ENCODE data around the gene GSTA4. TPM values are rescaled to one million over a fixed set of nuclear protein-coding genes. Genes with fewer than 3 reads are reported as not detected.
A peak's percentile ranks its signal among the peaks of the same experiment; 100 is the strongest.
"Not testable (repeated sequence)": the region's sequence is repeated elsewhere in the genome, so short reads cannot be mapped to it uniquely, and the experiment has no call there.

Gene GSTA4
- total RNA-seq, 1 experiment from 2014 or later, result 30.8 TPM

DNA sequence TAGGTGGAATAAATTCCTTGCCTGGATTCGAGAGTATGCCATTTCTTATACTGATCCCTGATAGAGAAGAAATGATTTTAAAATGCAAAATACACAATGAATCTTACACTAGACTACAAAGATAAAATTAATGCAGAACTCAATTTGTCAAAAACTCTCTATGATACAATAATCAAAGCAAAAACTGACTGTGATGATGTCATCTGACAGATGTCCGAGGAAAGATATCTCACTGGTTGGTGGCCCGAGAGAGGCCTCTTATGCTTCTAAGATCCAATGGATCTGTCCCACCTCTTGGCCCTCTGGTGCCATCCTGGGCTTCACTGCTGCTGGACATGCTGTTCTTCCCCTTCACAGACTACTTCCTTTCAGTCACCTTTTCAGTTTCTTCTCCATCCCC lies 14.4 kb upstream of the GSTA4 start:
- Histone ChIP-seq H3K4me3 (ENCODE audit: low read depth, low read length, poor library complexity, severe bottlenecking) (no peak overlapping the region), H3K4me1 (ENCODE audit: insufficient read depth, low read length, poor library complexity, severe bottlenecking) (no peaks in the 10 kb centered on the region), H3K9me3 (ENCODE audit: low read depth, low read length, poor library complexity, severe bottlenecking) (no peaks in the 10 kb centered on the region), H3K27ac (ENCODE audit: low read depth, low read length, poor library complexity, severe bottlenecking) (no peak overlapping the region), H3K36me3 (ENCODE audit: insufficient read depth, low read length, poor library complexity, severe bottlenecking) (peaks cover 38% of the 10 kb centered on the region), H3K27me3 (replicated peaks; ENCODE audit: insufficient read depth, low read depth, low read length, poor library complexity) (no peaks in the 10 kb centered on the region)
- DNase-seq (ENCODE audit: low spot score), result no peak
- no peak for TF ChIP-seq EZH2 (IDR thresholded peaks at IDR 0.05; ENCODE audit: borderline replicate concordance, low read depth, low read length, poor library complexity, severe bottlenecking)
- no peak for TF ChIP-seq CTCF (conservative IDR thresholded peaks at IDR 0.05; ENCODE audit: low read depth, low read length)
- ChIA-PET POLR2A (ENCODE audit: low non-redundant PET) (no interaction called here), CTCF (no interaction called here)
- BruUV-seq (replicated peaks), result no TSS peak
- intact Hi-C loops (cut with micrococcal nuclease; ENCODE audit: unreplicated experiment), result no loop called here

- H3K4me1 ChIP-seq (ENCODE audit: insufficient read depth, low read length, poor library complexity, severe bottlenecking), result no peaks in the 10 kb centered on the region
- peaks cover 38% of the 10 kb centered on the region for H3K36me3 ChIP-seq (ENCODE audit: insufficient read depth, low read length, poor library complexity, severe bottlenecking)
- DNase-seq (ENCODE audit: low spot score), result peak; percentile 14
- TF ChIP-seq EZH2 (IDR thresholded peaks at IDR 0.05; ENCODE audit: borderline replicate concordance, low read depth, low read length, poor library complexity, severe bottlenecking) (no peak), CTCF (conservative IDR thresholded peaks at IDR 0.05; ENCODE audit: low read depth, low read length) (no peak)
- H3K27me3 ChIP-seq (replicated peaks; ENCODE audit: insufficient read depth, low read depth, low read length, poor library complexity), result no peaks in the 10 kb centered on the region
- H3K9me3 ChIP-seq (ENCODE audit: low read depth, low read length, poor library complexity, severe bottlenecking), result no peaks in the 10 kb centered on the region
- no peak overlapping the region for H3K4me3 ChIP-seq (ENCODE audit: low read depth, low read length, poor library complexity, severe bottlenecking)
- no peak overlapping the region for H3K27ac ChIP-seq (ENCODE audit: low read depth, low read length, poor library complexity, severe bottlenecking)
- intact Hi-C loops (cut with micrococcal nuclease; ENCODE audit: unreplicated experiment), result no loop called here
- POLR2A ChIA-PET (ENCODE audit: low non-redundant PET), result no interaction called here
- CTCF ChIA-PET, result no interaction called here
- BruUV-seq (replicated peaks), result no TSS peak
These were observed 14.0 kb upstream of the GSTA4 start for GRCh38 chr6:53009056-53009455.

GRCh38 chr6:53008192-53008687 lies 13.2 kb upstream of the GSTA4 start:
- H3K27ac ChIP-seq (ENCODE audit: low read depth, low read length, poor library complexity, severe bottlenecking); H3K4me3 ChIP-seq (ENCODE audit: low read depth, low read length, poor library complexity, severe bottlenecking); CTCF ChIA-PET; H3K9me3 ChIP-seq (ENCODE audit: low read depth, low read length, poor library complexity, severe bottlenecking); DNase-seq (ENCODE audit: low spot score); BruUV-seq (replicated peaks); H3K4me1 ChIP-seq (ENCODE audit: insufficient read depth, low read length, poor library complexity, severe bottlenecking); H3K27me3 ChIP-seq (replicated peaks; ENCODE audit: insufficient read depth, low read depth, low read length, poor library complexity); POLR2A ChIA-PET (ENCODE audit: low non-redundant PET); intact Hi-C loops (cut with micrococcal nuclease; ENCODE audit: unreplicated experiment): not testable (repeated sequence)
- peaks cover 35% of the 10 kb centered on the region for H3K36me3 ChIP-seq (ENCODE audit: insufficient read depth, low read length, poor library complexity, severe bottlenecking)

- Histone ChIP-seq H3K4me1 (ENCODE audit: insufficient read depth, low read length, poor library complexity, severe bottlenecking) (no peaks in the 10 kb centered on the region), H3K36me3 (ENCODE audit: insufficient read depth, low read length, poor library complexity, severe bottlenecking) (peaks cover 24% of the 10 kb centered on the region), H3K27me3 (replicated peaks; ENCODE audit: insufficient read depth, low read depth, low read length, poor library complexity) (no peaks in the 10 kb centered on the region), H3K27ac (ENCODE audit: low read depth, low read length, poor library complexity, severe bottlenecking) (no peak overlapping the region), H3K4me3 (ENCODE audit: low read depth, low read length, poor library complexity, severe bottlenecking) (no peak overlapping the region), H3K9me3 (ENCODE audit: low read depth, low read length, poor library complexity, severe bottlenecking) (no peaks in the 10 kb centered on the region)
- DNase-seq (ENCODE audit: low spot score), result no peak
- intact Hi-C loops (cut with micrococcal nuclease; ENCODE audit: unreplicated experiment), result no loop called here
- no peak for TF ChIP-seq EZH2 (IDR thresholded peaks at IDR 0.05; ENCODE audit: borderline replicate concordance, low read depth, low read length, poor library complexity, severe bottlenecking)
- ChIA-PET POLR2A (ENCODE audit: low non-redundant PET) (no interaction called here), CTCF (no interaction called here)
- no TSS peak for BruUV-seq (replicated peaks)
These were observed 10.7 kb upstream of the GSTA4 start for GRCh38 chr6:53005663-53006250.
